ENCODE measurements around the gene GLI3.

Gene GLI3

DNA sequence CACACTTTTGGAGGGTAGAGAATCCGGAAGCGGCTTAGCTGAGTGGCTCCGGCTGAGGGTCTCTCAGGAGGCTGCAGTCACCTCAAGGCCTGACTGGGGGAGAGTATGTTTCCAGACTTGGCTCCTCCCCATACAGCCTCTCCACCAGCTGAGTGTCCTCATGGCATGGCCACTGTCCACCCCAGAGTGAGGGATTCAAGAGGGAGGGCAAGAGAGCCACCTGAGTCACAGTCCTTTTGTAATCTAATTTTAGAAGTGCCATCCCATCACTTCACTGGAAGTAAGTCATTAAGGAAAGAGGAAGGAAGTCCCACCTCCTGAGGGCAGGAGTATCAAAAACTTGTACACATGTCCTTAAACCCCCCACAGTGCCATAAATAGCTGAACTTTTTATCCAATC is 134.0 kb downstream of the GLI3 start:
- Histone ChIP-seq H3K23ac (ENCODE audit: low read length) (no peak overlapping the region), H2AFZ (ENCODE audit: insufficient read depth, low read length, poor library complexity) (no peak overlapping the region), H2AK5ac (ENCODE audit: low read length) (no peak overlapping the region), H4K12ac (ENCODE audit: low read depth, low read length) (no peak overlapping the region), H3K4me3 (ENCODE audit: low read depth, low read length) (no peak overlapping the region), H3K27me3 (ENCODE audit: insufficient read depth, low read length) (no peaks in the 10 kb centered on the region), H4K8ac (ENCODE audit: low read depth, low read length) (no peak overlapping the region), H3K79me2 (ENCODE audit: control insufficient read depth, insufficient read depth, low read length, poor library complexity) (no peaks in the 10 kb centered on the region), H3K79me1 (ENCODE audit: low read length) (no peaks in the 10 kb centered on the region), H3K14ac (ENCODE audit: low read length) (no peak overlapping the region), H3K27ac (ENCODE audit: low read depth, low read length) (no peak overlapping the region), H4K91ac (ENCODE audit: low read depth, low read length) (no peak overlapping the region), H3K4ac (ENCODE audit: low read depth, low read length) (no peak overlapping the region), H3K18ac (ENCODE audit: low read length) (no peak overlapping the region), H2BK12ac (ENCODE audit: low read length) (no peak overlapping the region), H3K9me3 (ENCODE audit: insufficient read depth, low read depth, low read length) (no peaks in the 10 kb centered on the region), H3K9ac (ENCODE audit: low read length) (no peak overlapping the region), H3K36me3 (ENCODE audit: control insufficient read depth in 1 of 2, insufficient read depth in 2 of 2, low read length in 2 of 2) (peaks cover 0 to 2% of the 10 kb centered on the region in 2 experiments), H3K4me2 (ENCODE audit: low read length) (no peak overlapping the region), H2BK5ac (ENCODE audit: low read depth, low read length, poor library complexity) (no peak overlapping the region), H2BK120ac (ENCODE audit: insufficient read depth, low read length, poor library complexity) (no peak overlapping the region), H3K4me1 (ENCODE audit: control insufficient read depth in 1 of 2, insufficient read depth in 2 of 2, low read length in 2 of 2) (peaks cover 6 to 11% of the 10 kb centered on the region in 2 experiments)
- WGBS (ENCODE audit: extremely low coverage, insufficient coverage, insufficient read length), result no CpG with 5 or more reads among the region's 3 CpGs
- DNase-seq, result no peak

DNA sequence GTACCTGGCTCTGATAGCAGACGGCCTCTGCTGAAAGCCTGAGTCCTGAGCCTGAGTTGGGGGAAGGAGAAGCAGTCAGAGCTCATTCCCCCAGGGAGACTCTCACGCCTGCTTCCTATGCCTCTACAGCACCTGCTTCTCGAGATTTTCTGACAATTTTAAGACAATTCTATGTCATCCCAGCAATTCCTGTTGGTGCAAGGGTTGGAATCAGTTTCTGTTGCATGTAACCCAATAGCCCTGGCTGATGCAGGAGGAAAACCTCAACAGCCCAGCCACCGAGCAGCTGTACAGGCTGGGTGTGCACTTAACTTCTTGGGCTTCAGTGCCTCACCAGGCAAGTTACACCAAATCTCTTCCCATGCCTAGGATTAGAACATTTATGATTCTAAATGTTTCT is 134.7 kb downstream of the GLI3 start:
- Histone ChIP-seq H3K9ac (ENCODE audit: low read length) (no peak overlapping the region), H3K36me3 (ENCODE audit: control insufficient read depth in 1 of 2, insufficient read depth in 2 of 2, low read length in 2 of 2) (peaks cover 0 to 2% of the 10 kb centered on the region in 2 experiments), H2AFZ (ENCODE audit: insufficient read depth, low read length, poor library complexity) (no peak overlapping the region), H3K4ac (ENCODE audit: low read depth, low read length) (no peak overlapping the region), H3K4me2 (ENCODE audit: low read length) (no peak overlapping the region), H3K23ac (ENCODE audit: low read length) (no peak overlapping the region), H3K79me1 (ENCODE audit: low read length) (no peaks in the 10 kb centered on the region), H4K91ac (ENCODE audit: low read depth, low read length) (no peak overlapping the region), H2BK120ac (ENCODE audit: insufficient read depth, low read length, poor library complexity) (no peak overlapping the region), H3K27ac (ENCODE audit: low read depth, low read length) (no peak overlapping the region), H4K8ac (ENCODE audit: low read depth, low read length) (no peak overlapping the region), H3K18ac (ENCODE audit: low read length) (no peak overlapping the region), H2AK5ac (ENCODE audit: low read length) (no peak overlapping the region), H4K12ac (ENCODE audit: low read depth, low read length) (no peak overlapping the region), H3K79me2 (ENCODE audit: control insufficient read depth, insufficient read depth, low read length, poor library complexity) (no peaks in the 10 kb centered on the region), H3K9me3 (ENCODE audit: insufficient read depth, low read depth, low read length) (no peaks in the 10 kb centered on the region), H3K4me3 (ENCODE audit: low read depth, low read length) (no peak overlapping the region), H3K27me3 (ENCODE audit: insufficient read depth, low read length) (no peaks in the 10 kb centered on the region), H3K4me1 (ENCODE audit: control insufficient read depth in 1 of 2, insufficient read depth in 2 of 2, low read length in 2 of 2) (peaks cover 4 to 13% of the 10 kb centered on the region in 2 experiments), H2BK12ac (ENCODE audit: low read length) (no peak overlapping the region), H2BK5ac (ENCODE audit: low read depth, low read length, poor library complexity) (no peak overlapping the region), H3K14ac (ENCODE audit: low read length) (no peak overlapping the region)
- WGBS (ENCODE audit: extremely low coverage, insufficient coverage, insufficient read length), result no CpG with 5 or more reads among the region's 4 CpGs
- no peak for DNase-seq

- no peak overlapping the region for H3K27ac ChIP-seq (ENCODE audit: low read depth, low read length)
- peaks cover 0 to 2% of the 10 kb centered on the region in 2 experiments for H3K36me3 ChIP-seq (ENCODE audit: control insufficient read depth in 1 of 2, insufficient read depth in 2 of 2, low read length in 2 of 2)
- H3K18ac ChIP-seq (ENCODE audit: low read length), result no peak overlapping the region
- no peak overlapping the region for H3K4me2 ChIP-seq (ENCODE audit: low read length)
- no peak overlapping the region for H2BK5ac ChIP-seq (ENCODE audit: low read depth, low read length, poor library complexity)
- no peak overlapping the region for H4K12ac ChIP-seq (ENCODE audit: low read depth, low read length)
- no peak overlapping the region for H3K4me3 ChIP-seq (ENCODE audit: low read depth, low read length)
- H3K4me1 ChIP-seq (ENCODE audit: control insufficient read depth in 1 of 2, insufficient read depth in 2 of 2, low read length in 2 of 2), result peaks cover 3 to 11% of the 10 kb centered on the region in 2 experiments
- H2BK120ac ChIP-seq (ENCODE audit: insufficient read depth, low read length, poor library complexity), result no peak overlapping the region
- peaks cover 2% of the 10 kb centered on the region for H3K79me2 ChIP-seq (ENCODE audit: control insufficient read depth, insufficient read depth, low read length, poor library complexity)
- no peak overlapping the region for H2BK12ac ChIP-seq (ENCODE audit: low read length)
- DNase-seq, result no peak
- no peak overlapping the region for H2AK5ac ChIP-seq (ENCODE audit: low read length)
- H3K27me3 ChIP-seq (ENCODE audit: insufficient read depth, low read length), result no peaks in the 10 kb centered on the region
- no peaks in the 10 kb centered on the region for H3K79me1 ChIP-seq (ENCODE audit: low read length)
- H4K91ac ChIP-seq (ENCODE audit: low read depth, low read length), result no peak overlapping the region
- H3K23ac ChIP-seq (ENCODE audit: low read length), result no peak overlapping the region
- no peak overlapping the region for H4K8ac ChIP-seq (ENCODE audit: low read depth, low read length)
- no peak overlapping the region for H3K4ac ChIP-seq (ENCODE audit: low read depth, low read length)
- H3K9ac ChIP-seq (ENCODE audit: low read length), result no peak overlapping the region
- H3K9me3 ChIP-seq (ENCODE audit: insufficient read depth, low read depth, low read length), result no peaks in the 10 kb centered on the region
- H3K14ac ChIP-seq (ENCODE audit: low read length), result no peak overlapping the region
- H2AFZ ChIP-seq (ENCODE audit: insufficient read depth, low read length, poor library complexity), result no peak overlapping the region
- WGBS (ENCODE audit: extremely low coverage, insufficient coverage, insufficient read length), result no CpG with 5 or more reads among the region's 2 CpGs
These were observed 136.9 kb downstream of the GLI3 start for GRCh38 chr7:42100156-42100508.

DNA sequence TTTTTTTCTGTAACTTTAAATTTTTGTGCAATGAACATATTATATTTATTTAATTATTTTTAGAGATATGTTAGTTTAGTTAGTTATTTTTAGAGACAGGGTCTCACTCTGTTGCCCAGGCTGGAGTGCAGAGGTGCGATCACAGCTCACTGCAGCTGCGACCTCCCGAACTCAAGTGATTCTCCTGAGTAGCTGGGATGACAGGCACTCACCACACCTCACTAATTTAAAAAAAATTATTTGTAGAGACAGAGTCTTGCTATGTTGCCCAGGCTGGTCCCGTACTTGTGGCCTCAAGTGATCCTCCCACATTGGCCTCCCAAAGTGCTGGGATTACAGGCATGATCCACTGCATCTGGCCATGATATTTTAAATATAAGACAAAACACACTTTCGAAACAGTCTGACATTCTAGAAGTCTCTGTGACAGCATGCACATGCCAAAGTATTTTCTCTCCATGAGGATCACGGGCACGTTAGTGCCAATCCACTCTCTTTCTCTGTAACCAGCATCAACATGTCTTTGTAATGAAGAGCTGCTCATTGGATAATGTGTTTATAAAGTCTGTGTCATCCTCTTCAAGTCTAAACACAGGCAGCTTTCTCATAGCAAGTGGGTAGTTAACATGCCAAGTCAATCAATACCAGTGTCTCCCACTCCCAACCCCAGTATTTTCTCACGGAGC is 137.4 kb downstream of the GLI3 start:
- H3K23ac ChIP-seq (ENCODE audit: low read length), result no peak overlapping the region
- no peak overlapping the region for H3K14ac ChIP-seq (ENCODE audit: low read length)
- H4K12ac ChIP-seq (ENCODE audit: low read depth, low read length), result no peak overlapping the region
- H4K91ac ChIP-seq (ENCODE audit: low read depth, low read length), result no peak overlapping the region
- H2BK12ac ChIP-seq (ENCODE audit: low read length), result no peak overlapping the region
- no peak overlapping the region for H3K4me3 ChIP-seq (ENCODE audit: low read depth, low read length)
- no peak overlapping the region for H3K4ac ChIP-seq (ENCODE audit: low read depth, low read length)
- H3K4me1 ChIP-seq (ENCODE audit: control insufficient read depth in 1 of 2, insufficient read depth in 2 of 2, low read length in 2 of 2), result peaks cover 3 to 11% of the 10 kb centered on the region in 2 experiments
- H2BK120ac ChIP-seq (ENCODE audit: insufficient read depth, low read length, poor library complexity), result no peak overlapping the region
- DNase-seq, result no peak
- no peak overlapping the region for H3K9ac ChIP-seq (ENCODE audit: low read length)
- peaks cover 0 to 2% of the 10 kb centered on the region in 2 experiments for H3K36me3 ChIP-seq (ENCODE audit: control insufficient read depth in 1 of 2, insufficient read depth in 2 of 2, low read length in 2 of 2)
- H3K27me3 ChIP-seq (ENCODE audit: insufficient read depth, low read length), result no peaks in the 10 kb centered on the region
- no peak overlapping the region for H2AK5ac ChIP-seq (ENCODE audit: low read length)
- WGBS (ENCODE audit: extremely low coverage, insufficient coverage, insufficient read length), result no CpG with 5 or more reads among the region's 8 CpGs
- H3K27ac ChIP-seq (ENCODE audit: low read depth, low read length), result no peak overlapping the region
- peaks cover 2% of the 10 kb centered on the region for H3K79me2 ChIP-seq (ENCODE audit: control insufficient read depth, insufficient read depth, low read length, poor library complexity)
- H4K8ac ChIP-seq (ENCODE audit: low read depth, low read length), result no peak overlapping the region
- H3K79me1 ChIP-seq (ENCODE audit: low read length), result no peaks in the 10 kb centered on the region
- H2BK5ac ChIP-seq (ENCODE audit: low read depth, low read length, poor library complexity), result no peak overlapping the region
- no peak overlapping the region for H3K4me2 ChIP-seq (ENCODE audit: low read length)
- no peaks in the 10 kb centered on the region for H3K9me3 ChIP-seq (ENCODE audit: insufficient read depth, low read depth, low read length)
- no peak overlapping the region for H2AFZ ChIP-seq (ENCODE audit: insufficient read depth, low read length, poor library complexity)
- no peak overlapping the region for H3K18ac ChIP-seq (ENCODE audit: low read length)
